Lower leg skin (tissue), 4 donors: ENCODE results near the gene MVP. TPM values are rescaled to one million over a fixed set of nuclear protein-coding genes. Genes with fewer than 3 reads are reported as not detected.

Source experiments
- DNase-seq, 2 donors: peaks; one replicate each; pipeline ENCODE4 v3.0.0-alpha.2; 2019; ENCODE audit warnings: low spot score in 2 of 2
- H3K4me3 ChIP-seq: fragments of 200-600 bp; sonication (generic); 2 replicates; pipeline ENCODE4 v1.5.1; 2017; ENCODE audit warnings: mild to moderate bottlenecking, low read depth; ENCODE audit not compliant: poor library complexity, severe bottlenecking
- CTCF ChIP-seq, 3 donors: fragments of 450-650 bp; IDR thresholded peaks; one replicate each; pipeline ENCODE4 v1.5.1; 2016; ENCODE audit warnings: antibody characterized with exemption in 3 of 3, mild to moderate bottlenecking in 3 of 3, moderate library complexity in 2 of 3
- POLR2A ChIP-seq, 2 donors: fragments of 450-650 bp; IDR thresholded peaks; one replicate each; pipeline ENCODE4 v1.6.1; 2016 to 2017; ENCODE audit warnings: antibody characterized with exemption in 2 of 2, mild to moderate bottlenecking in 1 of 2, moderate library complexity in 1 of 2
- WGBS, 2 donors: methylation state at CpG; one replicate each; pipeline ENCODE4 v1.1.5; 2018; 5-methylcytosine and 5-hydroxymethylcytosine counted together
- intact Hi-C: fragments of 100-400 bp; cut with DNase I; formaldehyde crosslinking; loops from one replicate; pipeline ENCODE4 v1.15.0; 2023; ENCODE audit warnings: low total_unique reads
- total RNA-seq, 4 donors: library from RNA; depleted of rRNA; stranded (reverse); fragments of >200 nt; gene quantifications; one replicate each; pipeline ENCODE4 v1.1.0, GENCODE V29; 2016

The MVP gene
- total RNA-seq, 4 donors from 2014 or later: 58.2 to 94.1 (median 70.4) TPM

GRCh38 chr16:29809031-29809747, 11.1 kb upstream of the MVP start:
- DNase-seq: no peak
- intact Hi-C loops: no loop called here
- WGBS, 2 donors: 74 to 78% methylated on average over 22 to 26 of the region's 31 CpGs
- no peak overlapping the region for H3K4me3 ChIP-seq
- TF ChIP-seq POLR2A (IDR thresholded peaks at IDR 0.05) (no peak), CTCF (IDR thresholded peaks at IDR 0.05) (no peak)

GRCh38 chr16:29809850-29810698, 10.2 kb upstream of the MVP start:
- DNase-seq: no peak
- TF ChIP-seq CTCF (IDR thresholded peaks at IDR 0.05) (no peak), POLR2A (IDR thresholded peaks at IDR 0.05) (no peak)
- intact Hi-C loops: no loop called here
- no peak overlapping the region for H3K4me3 ChIP-seq
- WGBS, 2 donors: 61 to 70% methylated on average over 23 of the region's 23 CpGs

- no peak for DNase-seq
- intact Hi-C loops: no loop called here
- 41 to 45% methylated on average over 9 of the region's 9 CpGs for WGBS, 2 donors
- H3K4me3 ChIP-seq: no peak overlapping the region
- TF ChIP-seq POLR2A (IDR thresholded peaks at IDR 0.05): no peak
- TF ChIP-seq CTCF (IDR thresholded peaks at IDR 0.05): no peak
Observed at GRCh38 chr16:29810699-29811169, 9.5 kb upstream of the MVP start.

GRCh38 chr16:29811170-29811895, 8.9 kb upstream of the MVP start:
- intact Hi-C loops: no loop called here
- peak; percentile 94 to 98 for DNase-seq
- peak overlapping the region; percentile 21 for H3K4me3 ChIP-seq
- WGBS, 2 donors: 0 to 1% methylated on average over 20 to 31 of the region's 31 CpGs
- TF ChIP-seq CTCF (IDR thresholded peaks at IDR 0.05): no peak
- TF ChIP-seq POLR2A (IDR thresholded peaks at IDR 0.05): no peak

- DNase-seq: peak in 1 of 2 donors; percentile 93
- intact Hi-C loops: no loop called here
- TF ChIP-seq CTCF (IDR thresholded peaks at IDR 0.05) (no peak), POLR2A (IDR thresholded peaks at IDR 0.05) (no peak)
- peak within 1 kb of the TSS; percentile 21 for H3K4me3 ChIP-seq
- WGBS, 2 donors: 4 to 5% methylated on average over 55 to 69 of the region's 69 CpGs
Observed at GRCh38 chr16:29811896-29812665, 8.2 kb upstream of the MVP start, which contains the start of gene PRRT2. TSS of gene PRRT2 (plus strand) at chr16:29812193. CDS start at chr16:29813055, 862 bp downstream.
